Ovary (tissue), 9 donors: ENCODE measurements around the gene RHCG. TPM values are rescaled to one million over a fixed set of nuclear protein-coding genes. Genes with fewer than 3 reads are reported as not detected.

ENCODE experiments used
- DNase-seq, 5 donors: peaks; one replicate each; pipeline ENCODE4 v3.0.0-alpha.2; 2019 to 2020
- H3K27ac ChIP-seq, 2 donors: fragments of 200-600 bp; one replicate each; pipeline versions ENCODE4 v1.5.1 to v1.8.0; 2019 to 2022
- H3K27me3 ChIP-seq: fragments of 200-600 bp; one replicate; pipeline ENCODE4 v1.8.0; 2022
- H3K36me3 ChIP-seq: fragments of 200-600 bp; sonication (generic); one replicate; pipeline ENCODE4 v1.5.1; 2019
- H3K4me1 ChIP-seq: one replicate; pipeline ENCODE4 v1.8.1; 2013; ENCODE audit warnings: mild to moderate bottlenecking, moderate library complexity; ENCODE audit not compliant: insufficient read depth
- H3K4me3 ChIP-seq: fragments of 200-600 bp; sonication (generic); one replicate; pipeline ENCODE4 v1.5.1; 2017
- H3K9me3 ChIP-seq, 2 donors: fragments of 200-600 bp in 1 of 2; sonication (generic) in 1 of 2; one replicate each; pipeline versions ENCODE4 v1.5.1 to v1.8.1; 2013 to 2019; ENCODE audit warnings: mild to moderate bottlenecking in 1 of 2, moderate library complexity in 1 of 2
- CTCF ChIP-seq, 3 donors: fragments of 450-650 bp in 2 of 3; fragments of 200-600 bp in 1 of 3; IDR thresholded peaks; one replicate each; pipeline versions ENCODE4 v1.5.1 to v1.8.0; 2016 to 2022; ENCODE audit warnings: antibody characterized with exemption in 3 of 3, mild to moderate bottlenecking in 1 of 3
- EP300 ChIP-seq: sonication (generic); formaldehyde crosslinking; IDR thresholded peaks from one replicate; pipeline ENCODE4 v1.6.1; 2017; ENCODE audit warnings: antibody characterized with exemption
- POLR2A ChIP-seq: fragments of 450-650 bp; IDR thresholded peaks from one replicate; pipeline ENCODE4 v1.6.1; 2017; ENCODE audit warnings: antibody characterized with exemption, mild to moderate bottlenecking, moderate library complexity
- WGBS, 3 donors: extraction: QIAGEN DNeasy Blood & Tissue Kit in 1 of 3; methylation state at CpG; one replicate each; pipeline versions ENCODE4 v1.1.5 to v1.1.7; 2013 to 2017; 5-methylcytosine and 5-hydroxymethylcytosine counted together
- intact Hi-C, 4 donors: fragments of 100-400 bp; cut with DNase I; formaldehyde crosslinking; loops; one replicate each; pipeline versions ENCODE4 v1.11.0 to v1.15.1; 2022 to 2023
- polyA plus RNA-seq, 2 donors: library from polyadenylated mRNA; stranded (reverse); fragments of 200-250 nt in 1 of 2; fragments of 350-450 nt in 1 of 2; fragmentation: Illumina TruSeq in 1 of 2; extraction: RNeasy Lipid Tissue Mini Kit (QIAGEN cat#74804) in 1 of 2; gene quantifications; one replicate each; pipeline ENCODE4 v1.2.3, GENCODE V29; 2013 to 2014
- total RNA-seq, 7 donors: library from RNA; depleted of rRNA in 2 of 7; stranded (reverse); fragments of >200 nt in 2 of 7; fragmentation: NEBNext Ultra II Directional in 3 of 7; extraction: Animal tissue kit (Norgen Biotek cat#: 25700) in 3 of 7; gene quantifications; one replicate each; pipeline versions ENCODE4 v1.1.0 to v1.2.4, GENCODE V29; 2016 to 2023
- donor health status: DM: no; HTN: no; CAD: no; lungs with moderate emphysema.
- donor health status: DM: no; HTN: no; CAD: no.
- donor health status: Bipolar disorder and iron deficiency.
- donor health status: DM: yes; HTN: yes; CAD: no.
- donor health status: DM: no; HTN: no; CAD: no.
- donor health status: DM: yes; HTN: yes; CAD: no.

The RHCG gene
- total and polyA plus RNA-seq, 9 donors: 0.23 to 0.67 TPM; not detected in 7

DNA sequence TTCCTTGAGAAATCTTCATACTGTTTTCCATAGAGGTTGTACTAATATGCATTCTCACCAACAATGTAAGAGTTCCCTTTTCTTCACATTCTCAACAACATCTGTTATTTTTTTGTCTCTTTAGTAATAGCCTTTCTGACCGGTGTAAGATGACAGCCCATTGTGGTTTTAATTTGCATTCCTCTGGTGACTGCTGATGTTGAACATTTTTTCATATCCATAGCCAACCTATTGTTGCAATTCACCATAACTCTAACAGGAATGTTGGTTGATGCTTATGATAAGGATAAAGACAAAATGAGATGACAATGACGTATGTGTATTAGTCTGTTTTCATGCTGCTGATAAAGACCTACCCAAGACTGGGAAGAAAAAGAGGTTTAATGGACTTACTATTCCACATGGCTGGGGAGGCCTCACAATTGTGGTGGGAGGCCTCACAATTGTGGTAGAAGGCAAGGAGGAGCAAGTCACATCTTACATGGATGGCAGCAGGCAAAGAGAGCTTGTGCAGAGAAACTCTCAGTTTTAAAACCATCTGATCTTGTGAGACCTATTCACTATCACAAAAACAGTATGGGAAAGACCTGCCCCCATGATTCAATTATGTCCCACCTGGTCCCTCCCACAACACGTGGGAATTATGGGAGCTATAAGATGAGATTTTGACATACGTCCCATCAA, 37.6 kb upstream of the RHCG start:
- Histone ChIP-seq H3K36me3 (no peaks in the 10 kb centered on the region), H3K27me3 (no peaks in the 10 kb centered on the region), H3K4me3 (no peak overlapping the region), H3K27ac (no peak overlapping the region), H3K4me1 (no peaks in the 10 kb centered on the region), H3K9me3 (no peaks in the 10 kb centered on the region)
- 83 to 90% (median 85%) methylated on average over 4 of the region's 4 CpGs for WGBS, 3 donors
- no peak for TF ChIP-seq POLR2A
- intact Hi-C loops: no loop called here
- no peak for DNase-seq

DNA sequence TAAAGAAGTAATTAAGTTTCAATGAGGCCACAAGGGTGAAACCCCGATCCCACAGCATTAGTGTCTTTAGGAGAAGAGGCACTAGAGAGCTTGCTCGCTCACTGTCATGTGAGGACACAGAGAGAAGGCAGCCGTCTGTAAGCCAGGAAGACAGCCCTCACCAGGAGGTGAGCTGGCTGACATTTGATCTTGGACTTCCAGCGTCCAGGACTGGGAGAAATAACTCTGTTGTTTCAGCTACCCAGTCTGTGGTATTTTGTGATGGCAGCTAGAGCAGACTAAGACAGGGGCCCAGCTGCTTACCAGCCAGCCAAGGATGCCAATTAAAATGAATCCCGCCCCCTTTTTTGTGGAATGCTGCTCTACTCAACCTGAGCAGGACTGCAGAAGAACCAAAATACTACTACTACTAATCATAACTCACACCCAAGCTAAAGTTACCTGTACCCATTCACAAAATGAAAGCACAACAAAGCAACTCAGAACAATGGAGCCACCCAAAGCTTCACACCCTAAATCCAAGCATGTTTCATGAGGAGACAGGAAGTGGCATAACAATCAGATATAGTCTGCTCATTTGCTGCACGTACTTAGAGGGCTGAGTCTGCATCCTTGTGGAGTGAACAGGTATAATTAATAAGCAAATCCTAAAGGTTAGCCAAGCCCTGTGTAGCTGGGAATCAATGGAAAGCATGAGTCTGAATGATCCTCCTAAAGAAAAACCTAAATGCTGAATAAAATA, 35.6 kb upstream of the RHCG start:
- no peak for TF ChIP-seq EP300
- TF ChIP-seq CTCF (IDR thresholded peaks at IDR 0.05): no peak
- TF ChIP-seq POLR2A: no peak
- Histone ChIP-seq H3K27ac (no peak overlapping the region), H3K36me3 (no peaks in the 10 kb centered on the region), H3K4me1 (no peaks in the 10 kb centered on the region), H3K9me3 (no peaks in the 10 kb centered on the region), H3K27me3 (no peaks in the 10 kb centered on the region), H3K4me3 (no peak overlapping the region)
- no peak for DNase-seq
- WGBS, 3 donors: 56 to 60% (median 60%) methylated on average over 6 of the region's 6 CpGs
- intact Hi-C loops: no loop called here

GRCh38 chr15:89530976-89531375, 34.6 kb upstream of the RHCG start:
- DNase-seq: no peak
- no peak overlapping the region for H3K27ac ChIP-seq
- WGBS, 3 donors: 74 to 83% (median 75%) methylated on average over 5 of the region's 5 CpGs
- H3K4me3 ChIP-seq: no peak overlapping the region
- H3K27me3 ChIP-seq: no peaks in the 10 kb centered on the region
- intact Hi-C loops: no loop called here
- TF ChIP-seq CTCF (IDR thresholded peaks at IDR 0.05) (no peak), EP300 (no peak), POLR2A (no peak)
- no peaks in the 10 kb centered on the region for H3K36me3 ChIP-seq
- H3K4me1 ChIP-seq: no peaks in the 10 kb centered on the region
- no peaks in the 10 kb centered on the region for H3K9me3 ChIP-seq

DNA sequence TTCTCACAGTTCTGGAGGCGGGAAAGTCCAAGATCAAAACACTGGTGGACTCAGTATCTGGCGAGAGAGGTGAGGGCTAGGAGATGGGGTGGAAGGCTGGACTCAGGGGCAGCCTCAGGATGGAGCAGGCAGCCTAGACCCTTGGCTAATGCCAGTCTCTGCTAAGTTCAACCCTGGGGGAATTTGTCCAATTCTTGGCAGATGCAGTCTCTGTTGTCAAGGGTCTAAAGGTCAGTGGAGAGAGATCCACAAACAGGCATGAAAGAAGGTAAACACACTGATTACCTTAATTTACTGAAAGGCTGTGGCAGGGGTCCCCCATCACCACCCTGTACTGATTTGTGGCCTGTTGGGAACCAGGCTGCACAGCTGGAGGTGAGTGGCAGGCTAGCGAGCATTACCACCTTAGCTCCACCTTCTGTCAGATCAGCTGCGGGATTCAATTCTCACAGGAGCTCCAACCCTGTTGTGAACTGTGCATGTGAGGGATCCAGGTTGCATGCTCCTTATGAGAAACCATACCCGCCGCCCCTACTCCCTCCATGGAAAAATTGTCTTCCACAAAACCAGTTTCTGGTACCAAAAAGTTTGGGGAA, 32.5 kb upstream of the RHCG start:
- Histone ChIP-seq H3K27me3 (no peaks in the 10 kb centered on the region), H3K27ac (no peak overlapping the region), H3K36me3 (no peaks in the 10 kb centered on the region), H3K4me1 (no peaks in the 10 kb centered on the region), H3K9me3 (no peaks in the 10 kb centered on the region), H3K4me3 (no peak overlapping the region)
- 66 to 79% (median 75%) methylated on average over 6 of the region's 6 CpGs for WGBS, 3 donors
- intact Hi-C loops: no loop called here
- TF ChIP-seq CTCF (IDR thresholded peaks at IDR 0.05) (no peak), EP300 (no peak), POLR2A (no peak)
- DNase-seq: no peak
